ENCODE measurements around the gene BICRAL.

The BICRAL gene

GRCh38 chr6:42779521-42779920 is 2.3 kb upstream of the BICRAL start:
- TF ChIP-seq GATA2 (IDR thresholded peaks at IDR 0.05; ENCODE audit: low read depth, low read length) (no peak), GATA3 (IDR thresholded peaks at IDR 0.05; ENCODE audit: low read depth, low read length) (no peak)

- no peak for TF ChIP-seq GATA2 (IDR thresholded peaks at IDR 0.05; ENCODE audit: low read depth, low read length)
- no peak for TF ChIP-seq GATA3 (IDR thresholded peaks at IDR 0.05; ENCODE audit: low read depth, low read length)
Measured at GRCh38 chr6:42781546-42781795, 381 bp upstream of the BICRAL start.

GRCh38 chr6:42782689-42783176 is 881 bp downstream of the BICRAL start:
- no peak for TF ChIP-seq GATA3 (IDR thresholded peaks at IDR 0.05; ENCODE audit: low read depth, low read length)

- TF ChIP-seq GATA2 (IDR thresholded peaks at IDR 0.05; ENCODE audit: low read depth, low read length) (no peak), GATA3 (IDR thresholded peaks at IDR 0.05; ENCODE audit: low read depth, low read length) (no peak)
Measured at GRCh38 chr6:42783177-42783875, 1.5 kb downstream of the BICRAL start.

GRCh38 chr6:42783876-42784642 is 2.2 kb downstream of the BICRAL start:
- TF ChIP-seq GATA2 (IDR thresholded peaks at IDR 0.05; ENCODE audit: low read depth, low read length) = no peak
- no peak for TF ChIP-seq GATA3 (IDR thresholded peaks at IDR 0.05; ENCODE audit: low read depth, low read length)

- TF ChIP-seq GATA3 (IDR thresholded peaks at IDR 0.05; ENCODE audit: low read depth, low read length) (no peak), GATA2 (IDR thresholded peaks at IDR 0.05; ENCODE audit: low read depth, low read length) (no peak)
Measured at GRCh38 chr6:42784717-42785498, 3.1 kb downstream of the BICRAL start.

- TF ChIP-seq GATA3 (IDR thresholded peaks at IDR 0.05; ENCODE audit: low read depth, low read length) (no peak), GATA2 (IDR thresholded peaks at IDR 0.05; ENCODE audit: low read depth, low read length) (no peak)
Measured at GRCh38 chr6:42786525-42786985, 4.7 kb downstream of the BICRAL start.

- TF ChIP-seq GATA2 (IDR thresholded peaks at IDR 0.05; ENCODE audit: low read depth, low read length) = no peak
Measured at GRCh38 chr6:42787063-42787472, 5.2 kb downstream of the BICRAL start.

- TF ChIP-seq GATA2 (IDR thresholded peaks at IDR 0.05; ENCODE audit: low read depth, low read length) = no peak
- TF ChIP-seq GATA3 (IDR thresholded peaks at IDR 0.05; ENCODE audit: low read depth, low read length) = no peak
Measured at GRCh38 chr6:42788671-42789070, 6.8 kb downstream of the BICRAL start.

- TF ChIP-seq GATA2 (IDR thresholded peaks at IDR 0.05; ENCODE audit: low read depth, low read length) (no peak), GATA3 (IDR thresholded peaks at IDR 0.05; ENCODE audit: low read depth, low read length) (no peak)
Measured at GRCh38 chr6:42790549-42791181, 8.8 kb downstream of the BICRAL start.

GRCh38 chr6:42791706-42792320 is 10.0 kb downstream of the BICRAL start:
- TF ChIP-seq GATA2 (IDR thresholded peaks at IDR 0.05; ENCODE audit: low read depth, low read length) (no peak), GATA3 (IDR thresholded peaks at IDR 0.05; ENCODE audit: low read depth, low read length) (no peak)

GRCh38 chr6:42795651-42796050 is 13.8 kb downstream of the BICRAL start:
- TF ChIP-seq GATA3 (IDR thresholded peaks at IDR 0.05; ENCODE audit: low read depth, low read length) = no peak
- no peak for TF ChIP-seq GATA2 (IDR thresholded peaks at IDR 0.05; ENCODE audit: low read depth, low read length)

- TF ChIP-seq GATA2 (IDR thresholded peaks at IDR 0.05; ENCODE audit: low read depth, low read length) (no peak), GATA3 (IDR thresholded peaks at IDR 0.05; ENCODE audit: low read depth, low read length) (no peak)
Measured at GRCh38 chr6:42796171-42796570, 14.3 kb downstream of the BICRAL start.

Data from SH-SY5Y (cell line).